Aorta (tissue), 5 donors: Measurements from ENCODE around the gene PDHX. TPM values are rescaled to one million over a fixed set of nuclear protein-coding genes. Genes with fewer than 3 reads are reported as not detected.

Experiments used
- ATAC-seq: fragments of 200-7000 bp; cut with Tn5 transposase; one replicate; pipeline ENCODE4 v1.9.1; 2022; ENCODE audit warnings: moderate library complexity; ENCODE audit not compliant: low FRiP score
- DNase-seq, 2 donors: peaks; one replicate each; pipeline ENCODE4 v3.0.0-alpha.2; 2020
- H3K27ac ChIP-seq, 2 donors: one replicate each; pipeline ENCODE4 v1.5.1; 2013; ENCODE audit warnings: low read length in 2 of 2, mild to moderate bottlenecking in 2 of 2, moderate library complexity in 2 of 2, control low read depth in 1 of 2, inconsistent platforms in 1 of 2, low read depth in 1 of 2
- H3K27me3 ChIP-seq, 2 donors: one replicate each; pipeline ENCODE4 v1.6.1; 2013; ENCODE audit warnings: control low read depth in 1 of 2, low read length in 1 of 2, mild to moderate bottlenecking in 1 of 2, moderate library complexity in 1 of 2; ENCODE audit not compliant: insufficient read depth in 2 of 2, control insufficient read depth in 1 of 2
- H3K36me3 ChIP-seq, 2 donors: one replicate each; pipeline ENCODE4 v1.6.1; 2013; ENCODE audit warnings: control low read depth in 1 of 2, low read length in 1 of 2, mild to moderate bottlenecking in 1 of 2; ENCODE audit not compliant: insufficient read depth in 2 of 2, control insufficient read depth in 1 of 2
- H3K4me1 ChIP-seq, 2 donors: one replicate each; pipeline ENCODE4 v1.6.1; 2013; ENCODE audit warnings: low read length in 2 of 2, control low read depth in 1 of 2, mild to moderate bottlenecking in 1 of 2, moderate library complexity in 1 of 2; ENCODE audit not compliant: insufficient read depth in 2 of 2, control insufficient read depth in 1 of 2
- H3K4me3 ChIP-seq, 2 donors: one replicate each; pipeline ENCODE4 v1.5.1; 2013; ENCODE audit warnings: low read length in 2 of 2, control low read depth in 1 of 2, mild to moderate bottlenecking in 1 of 2
- H3K9me3 ChIP-seq: one replicate; pipeline ENCODE4 v1.6.1; 2013; ENCODE audit warnings: mild to moderate bottlenecking, low read length; ENCODE audit not compliant: control insufficient read depth
- WGBS, 2 donors: extraction: QIAGEN DNeasy Blood & Tissue Kit; methylation state at CpG; one replicate each; pipeline ENCODE4 v1.1.7; 2013; 5-methylcytosine and 5-hydroxymethylcytosine counted together
- intact Hi-C, 2 donors: fragments of 100-400 bp; cut with DNase I; formaldehyde crosslinking; loops; one replicate each; pipeline versions ENCODE4 v1.14.2 to v1.15.0; 2022
- polyA plus RNA-seq, 2 donors: library from polyadenylated mRNA; stranded (reverse); fragments of 200-250 nt; gene quantifications; one replicate each; pipeline ENCODE4 v1.2.3, GENCODE V29; 2013
- total RNA-seq, 2 donors: library from RNA; stranded (reverse); fragmentation: NEBNext Ultra II Directional; extraction: Animal tissue kit (Norgen Biotek cat#: 25700); gene quantifications; one replicate each; pipeline ENCODE4 v1.2.1, GENCODE V29; 2021
- donor health status: healthy with polysubstance abuse.
- donor health status: Bipolar disorder and iron deficiency.
- donor health status: DM: no; HTN: no; CAD: no.
- donor health status: DM: no; HTN: no; CAD: no.
- donor health status: DM: yes; HTN: yes; CAD: no.

PDHX gene
- total and polyA plus RNA-seq, 4 donors = 10.7 to 38.2 (median 22.9) TPM

GRCh38 chr11:34978236-34979191 lies 62.1 kb downstream of the PDHX start:
- Histone ChIP-seq H3K36me3 (peaks cover 1 to 5% of the 10 kb centered on the region in 2 donors), H3K4me1 (no peaks in the 10 kb centered on the region), H3K4me3 (no peak overlapping the region), H3K27me3 (no peaks in the 10 kb centered on the region), H3K9me3 (no peaks in the 10 kb centered on the region), H3K27ac (no peak overlapping the region)
- DNase-seq = no peak
- WGBS, 2 donors = 76 to 78% methylated on average over 7 of the region's 7 CpGs
- intact Hi-C loops = no loop called here
- no peak for ATAC-seq

GRCh38 chr11:34984514-34984913 lies 68.1 kb downstream of the PDHX start:
- no peak for ATAC-seq
- Histone ChIP-seq H3K4me3 (no peak overlapping the region), H3K36me3 (no peaks in the 10 kb centered on the region), H3K27ac (no peak overlapping the region), H3K9me3 (no peaks in the 10 kb centered on the region), H3K4me1 (no peaks in the 10 kb centered on the region), H3K27me3 (no peaks in the 10 kb centered on the region)
- 89 to 91% methylated on average over 2 of the region's 2 CpGs for WGBS, 2 donors
- intact Hi-C loops = no loop called here
- no peak for DNase-seq

- 96 to 98% methylated on average over 3 of the region's 3 CpGs for WGBS, 2 donors
- H3K36me3 ChIP-seq = no peaks in the 10 kb centered on the region
- H3K4me1 ChIP-seq = no peaks in the 10 kb centered on the region
- H3K9me3 ChIP-seq = no peaks in the 10 kb centered on the region
- no peaks in the 10 kb centered on the region for H3K27me3 ChIP-seq
- ATAC-seq (no peak), DNase-seq (no peak)
- intact Hi-C loops = no loop called here
- H3K4me3 ChIP-seq = no peak overlapping the region
- H3K27ac ChIP-seq = no peak overlapping the region
These were observed 70.6 kb downstream of the PDHX start for GRCh38 chr11:34986883-34987520.

GRCh38 chr11:34987617-34988016 lies 71.2 kb downstream of the PDHX start:
- ATAC-seq = no peak
- H3K4me3 ChIP-seq = no peak overlapping the region
- H3K36me3 ChIP-seq = no peaks in the 10 kb centered on the region
- H3K4me1 ChIP-seq = no peaks in the 10 kb centered on the region
- WGBS, 2 donors = 68 to 73% methylated on average over 5 of the region's 5 CpGs
- intact Hi-C loops = no loop called here
- no peak for DNase-seq
- H3K9me3 ChIP-seq = no peaks in the 10 kb centered on the region
- H3K27ac ChIP-seq = no peak overlapping the region
- no peaks in the 10 kb centered on the region for H3K27me3 ChIP-seq

GRCh38 chr11:34988294-34989255 lies 72.2 kb downstream of the PDHX start:
- intact Hi-C loops = no loop called here
- 93 to 94% methylated on average over 4 of the region's 4 CpGs for WGBS, 2 donors
- ATAC-seq = no peak
- no peaks in the 10 kb centered on the region for H3K4me1 ChIP-seq
- no peaks in the 10 kb centered on the region for H3K9me3 ChIP-seq
- no peak for DNase-seq
- H3K4me3 ChIP-seq = no peak overlapping the region
- H3K27me3 ChIP-seq = no peaks in the 10 kb centered on the region
- H3K36me3 ChIP-seq = no peaks in the 10 kb centered on the region
- H3K27ac ChIP-seq = no peak overlapping the region

- Histone ChIP-seq H3K4me3 (no peak overlapping the region), H3K36me3 (no peaks in the 10 kb centered on the region), H3K4me1 (no peaks in the 10 kb centered on the region), H3K27ac (no peak overlapping the region), H3K27me3 (no peaks in the 10 kb centered on the region), H3K9me3 (no peaks in the 10 kb centered on the region)
- intact Hi-C loops = no loop called here
- WGBS, 2 donors = 92 to 97% methylated on average over 2 of the region's 2 CpGs
- ATAC-seq (no peak), DNase-seq (no peak)
These were observed 74.5 kb downstream of the PDHX start for GRCh38 chr11:34990916-34991315.

- Histone ChIP-seq H3K36me3 (no peaks in the 10 kb centered on the region), H3K27ac (no peak overlapping the region), H3K27me3 (no peaks in the 10 kb centered on the region), H3K4me1 (no peaks in the 10 kb centered on the region), H3K4me3 (no peak overlapping the region), H3K9me3 (no peaks in the 10 kb centered on the region)
- WGBS, 2 donors = 89 to 91% methylated on average over 9 of the region's 9 CpGs
- ATAC-seq (no peak), DNase-seq (no peak)
- intact Hi-C loops = loop anchor here (5.0 kb wide), 2 partner anchors 68 to 397 kb away; no protein-coding TSS in a partner anchor
These were observed 78.4 kb downstream of the PDHX start for GRCh38 chr11:34994854-34995253.

- DNase-seq = no peak
- H3K4me1 ChIP-seq = no peaks in the 10 kb centered on the region
- 91% methylated on average over 5 of the region's 5 CpGs for WGBS, 2 donors
- intact Hi-C loops = loop anchor here (5.0 kb wide), 2 partner anchors 70 to 395 kb away; no protein-coding TSS in a partner anchor
- H3K27me3 ChIP-seq = no peaks in the 10 kb centered on the region
- no peaks in the 10 kb centered on the region for H3K36me3 ChIP-seq
- ATAC-seq = no peak
- no peaks in the 10 kb centered on the region for H3K9me3 ChIP-seq
- H3K4me3 ChIP-seq = no peak overlapping the region
- no peak overlapping the region for H3K27ac ChIP-seq
These were observed 80.5 kb downstream of the PDHX start for GRCh38 chr11:34996958-34997357.
